Caco-2 (cell line): ENCODE results near the gene GINS2. TPM values are rescaled to one million over a fixed set of nuclear protein-coding genes. Genes with fewer than 3 reads are reported as not detected.

Source experiments
- BruUV-seq: library from RNA; stranded (reverse); fragments of 400-500 nt; replicated peaks from 2 replicates; lab custom pipeline; 2021; lab: Mats Ljungman, UMichigan
- CTCF ChIA-PET: fragments of 300-600 bp; sonication (Branson Sonifier 250); formaldehyde crosslinking; loops from one replicate; lab custom pipeline; 2022; ENCODE audit warnings: antibody characterized with exemption; lab: Charles Lee
- POLR2A ChIA-PET: fragments of 300-600 bp; sonication (Branson Sonifier 250); formaldehyde crosslinking; loops from one replicate; lab custom pipeline; 2022; ENCODE audit warnings: antibody characterized with exemption; lab: Charles Lee
- DNase-seq, 2 experiments: peaks; one replicate each; pipeline versions ENCODE4 v3.0.0 to v3.0.0-alpha.2; 2020 to 2022
- H3K27me3 ChIP-seq: replicated peaks from 2 replicates; pipeline ENCODE4 v1.6.0; 2011; ENCODE audit warnings: low read length; ENCODE audit not compliant: control insufficient read depth, insufficient read depth
- H3K36me3 ChIP-seq: 2 replicates; pipeline ENCODE4 v1.5.1; 2011; ENCODE audit warnings: low read length; ENCODE audit not compliant: control insufficient read depth, insufficient read depth
- H3K4me1 ChIP-seq: fragments of 250-450 bp; sonication (Bioruptor Pico); 2 replicates; pipeline ENCODE4 v1.5.1; 2020; ENCODE audit warnings: mild to moderate bottlenecking
- H3K4me3 ChIP-seq: 2 replicates; pipeline ENCODE4 v1.5.1; 2011; ENCODE audit warnings: low read depth, mild to moderate bottlenecking, control low read depth, low read length
- H3K9me3 ChIP-seq: fragments of 250-450 bp; sonication (Bioruptor Pico); 2 replicates; pipeline ENCODE4 v1.5.1; 2020; ENCODE audit warnings: mild to moderate bottlenecking, moderate library complexity
- H3K27ac Mint-ChIP-seq: one replicate; pipeline ENCODE4 v1.8.0; 2022; ENCODE audit warnings: mixed read lengths; ENCODE audit not compliant: unreplicated experiment
- H3K27me3 Mint-ChIP-seq: one replicate; pipeline ENCODE4 v1.8.0; 2022; ENCODE audit warnings: mixed read lengths; ENCODE audit not compliant: insufficient read depth, unreplicated experiment
- H3K36me3 Mint-ChIP-seq: one replicate; pipeline ENCODE4 v1.8.0; 2022; ENCODE audit warnings: mild to moderate bottlenecking, mixed read lengths; ENCODE audit not compliant: insufficient read depth, unreplicated experiment
- H3K4me1 Mint-ChIP-seq: one replicate; pipeline ENCODE4 v1.8.0; 2022; ENCODE audit warnings: low read depth, mixed read lengths; ENCODE audit not compliant: unreplicated experiment
- H3K4me3 Mint-ChIP-seq: one replicate; pipeline ENCODE4 v1.8.0; 2022; ENCODE audit warnings: mild to moderate bottlenecking, moderate library complexity, mixed read lengths; ENCODE audit not compliant: unreplicated experiment
- H3K9me3 Mint-ChIP-seq: one replicate; pipeline ENCODE4 v1.8.0; 2022; ENCODE audit warnings: mixed read lengths; ENCODE audit not compliant: unreplicated experiment
- intact Hi-C: fragments of 100-400 bp; cut with micrococcal nuclease; formaldehyde crosslinking; loops from one replicate; pipeline ENCODE4 v1.10.0; 2022; ENCODE audit not compliant: unreplicated experiment
- total RNA-seq: library from RNA; stranded (reverse); gene quantifications from 2 replicates; pipeline ENCODE4 v1.2.3, GENCODE V29; 2022
- TF ChIP-seq, protein P1 (sequence below), 2 experiments: fragments of 200-600 bp in 1 of 2; IDR thresholded peaks; 1 replicate in 1 of 2; 2 replicates in 1 of 2; pipeline versions ENCODE4 v1.5.1 to v1.8.0; 2011 to 2022; ENCODE audit warnings: antibody characterized with exemption in 1 of 2, control low read depth in 1 of 2, inconsistent platforms in 1 of 2, low read depth in 1 of 2, low read length in 1 of 2, mild to moderate bottlenecking in 1 of 2, moderate library complexity in 1 of 2; ENCODE audit not compliant: insufficient read depth in 1 of 2, severe bottlenecking in 1 of 2, unreplicated experiment in 1 of 2

Gene GINS2
- total RNA-seq, 1 experiment from 2014 or later = 62.9 TPM

DNA sequence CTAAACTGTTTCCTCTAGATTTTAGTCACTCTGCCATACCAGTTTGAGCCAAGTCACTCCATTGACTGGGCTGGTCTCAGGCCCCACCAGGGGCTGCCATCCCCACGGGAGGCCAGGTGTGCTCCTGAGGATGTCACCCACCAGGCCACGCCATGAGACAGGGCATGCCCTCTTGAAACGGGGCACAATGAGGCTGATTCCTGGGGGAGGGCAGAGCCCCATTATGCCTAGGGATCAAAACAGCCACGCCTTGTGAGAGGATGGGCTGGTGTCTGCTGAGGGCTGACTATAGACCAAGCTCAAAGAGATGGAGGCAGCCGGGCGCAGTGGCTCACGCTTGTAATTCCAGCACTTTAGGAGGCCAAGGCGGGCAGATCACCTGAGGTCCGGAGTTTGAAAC, 21.5 kb downstream of the GINS2 start:
- Histone ChIP-seq H3K4me1 (no peaks in the 10 kb centered on the region), H3K36me3 (peaks cover 29% of the 10 kb centered on the region), H3K27me3 (no peaks in the 10 kb centered on the region), H3K9me3 (no peaks in the 10 kb centered on the region), H3K4me3 (no peak overlapping the region)
- BruUV-seq = no TSS peak
- ChIA-PET POLR2A (no interaction called here), CTCF (interaction anchor here (1.2 kb wide), 1 partner anchor 23 kb away, joined by 3 read pairs; no protein-coding TSS in a partner anchor)
- DNase-seq = no peak
- no peaks in the 10 kb centered on the region for H3K4me1 Mint-ChIP-seq
- H3K36me3 Mint-ChIP-seq = peaks cover 100% of the 10 kb centered on the region
- no peak overlapping the region for H3K4me3 Mint-ChIP-seq
- no peak overlapping the region for H3K27ac Mint-ChIP-seq
- no peaks in the 10 kb centered on the region for H3K27me3 Mint-ChIP-seq
- intact Hi-C loops = no loop called here
- TF ChIP-seq, protein P1, sequence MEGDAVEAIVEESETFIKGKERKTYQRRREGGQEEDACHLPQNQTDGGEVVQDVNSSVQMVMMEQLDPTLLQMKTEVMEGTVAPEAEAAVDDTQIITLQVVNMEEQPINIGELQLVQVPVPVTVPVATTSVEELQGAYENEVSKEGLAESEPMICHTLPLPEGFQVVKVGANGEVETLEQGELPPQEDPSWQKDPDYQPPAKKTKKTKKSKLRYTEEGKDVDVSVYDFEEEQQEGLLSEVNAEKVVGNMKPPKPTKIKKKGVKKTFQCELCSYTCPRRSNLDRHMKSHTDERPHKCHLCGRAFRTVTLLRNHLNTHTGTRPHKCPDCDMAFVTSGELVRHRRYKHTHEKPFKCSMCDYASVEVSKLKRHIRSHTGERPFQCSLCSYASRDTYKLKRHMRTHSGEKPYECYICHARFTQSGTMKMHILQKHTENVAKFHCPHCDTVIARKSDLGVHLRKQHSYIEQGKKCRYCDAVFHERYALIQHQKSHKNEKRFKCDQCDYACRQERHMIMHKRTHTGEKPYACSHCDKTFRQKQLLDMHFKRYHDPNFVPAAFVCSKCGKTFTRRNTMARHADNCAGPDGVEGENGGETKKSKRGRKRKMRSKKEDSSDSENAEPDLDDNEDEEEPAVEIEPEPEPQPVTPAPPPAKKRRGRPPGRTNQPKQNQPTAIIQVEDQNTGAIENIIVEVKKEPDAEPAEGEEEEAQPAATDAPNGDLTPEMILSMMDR (IDR thresholded peaks at IDR 0.05; ENCODE audit: insufficient read depth in 1 of 2, low read depth in 1 of 2, low read length in 1 of 2, severe bottlenecking in 1 of 2, unreplicated experiment in 1 of 2) = no peak
- no peaks in the 10 kb centered on the region for H3K9me3 Mint-ChIP-seq

DNA sequence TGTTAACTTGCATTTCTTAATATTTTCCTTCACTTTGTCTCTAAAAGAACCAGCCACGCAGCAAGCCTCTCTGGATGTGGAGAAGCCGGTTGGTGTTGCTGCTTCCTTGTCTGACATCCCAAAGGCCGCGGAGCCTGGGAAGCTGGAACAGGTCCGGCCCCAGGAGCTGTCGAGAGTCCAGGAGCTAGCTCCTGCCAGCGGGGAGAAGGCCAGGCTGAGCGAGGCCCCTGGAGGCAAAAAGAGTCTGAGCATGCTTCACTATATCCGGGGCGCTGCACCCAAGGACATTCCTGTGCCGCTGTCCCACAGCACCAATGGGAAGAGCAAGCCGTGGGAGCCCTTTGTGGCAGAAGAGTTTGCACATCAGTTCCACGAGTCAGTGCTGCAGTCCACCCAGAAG, 22.8 kb downstream of the GINS2 start:
- H3K27me3 Mint-ChIP-seq = no peaks in the 10 kb centered on the region
- H3K4me1 Mint-ChIP-seq = no peaks in the 10 kb centered on the region
- ChIA-PET CTCF (no interaction called here), POLR2A (no interaction called here)
- H3K4me3 ChIP-seq = no peak overlapping the region
- peaks cover 31% of the 10 kb centered on the region for H3K36me3 ChIP-seq
- H3K9me3 Mint-ChIP-seq = no peaks in the 10 kb centered on the region
- peaks cover 95% of the 10 kb centered on the region for H3K36me3 Mint-ChIP-seq
- no peaks in the 10 kb centered on the region for H3K4me1 ChIP-seq
- TF ChIP-seq, protein P1 (IDR thresholded peaks at IDR 0.05; ENCODE audit: insufficient read depth in 1 of 2, low read depth in 1 of 2, low read length in 1 of 2, severe bottlenecking in 1 of 2, unreplicated experiment in 1 of 2) = no peak
- H3K9me3 ChIP-seq = no peaks in the 10 kb centered on the region
- H3K27me3 ChIP-seq = no peaks in the 10 kb centered on the region
- intact Hi-C loops = no loop called here
- no TSS peak for BruUV-seq
- H3K4me3 Mint-ChIP-seq = no peak overlapping the region
- no peak overlapping the region for H3K27ac Mint-ChIP-seq
- DNase-seq = no peak

DNA sequence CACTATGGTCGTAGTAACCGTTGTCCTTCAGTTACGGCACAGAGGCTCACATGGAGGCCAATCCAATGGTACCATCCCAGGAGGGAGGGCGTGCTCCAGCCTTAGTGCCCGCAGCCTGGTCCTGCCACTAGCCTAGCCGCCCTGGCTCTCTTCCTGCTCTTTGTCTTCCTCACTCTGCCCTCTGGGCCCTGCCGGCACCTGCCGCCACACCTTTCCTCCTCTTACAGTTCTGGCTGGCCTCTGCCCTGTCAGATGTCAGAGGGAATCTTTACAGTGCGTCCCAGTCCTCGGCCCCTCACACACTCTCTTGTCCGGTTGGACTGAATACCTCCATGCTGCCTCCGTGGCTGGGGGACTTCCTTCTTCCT, 23.4 kb downstream of the GINS2 start:
- H3K9me3 ChIP-seq = no peaks in the 10 kb centered on the region
- Mint-ChIP-seq H3K9me3 (no peaks in the 10 kb centered on the region), H3K27me3 (no peaks in the 10 kb centered on the region), H3K36me3 (peaks cover 93% of the 10 kb centered on the region), H3K4me3 (no peak overlapping the region), H3K4me1 (no peaks in the 10 kb centered on the region), H3K27ac (no peak overlapping the region)
- H3K27me3 ChIP-seq = no peaks in the 10 kb centered on the region
- DNase-seq = no peak
- no peaks in the 10 kb centered on the region for H3K4me1 ChIP-seq
- peaks cover 31% of the 10 kb centered on the region for H3K36me3 ChIP-seq
- no peak overlapping the region for H3K4me3 ChIP-seq
- no TSS peak for BruUV-seq
- POLR2A ChIA-PET = no interaction called here
- intact Hi-C loops = no loop called here
- TF ChIP-seq, protein P1 (IDR thresholded peaks at IDR 0.05; ENCODE audit: insufficient read depth in 1 of 2, low read depth in 1 of 2, low read length in 1 of 2, severe bottlenecking in 1 of 2, unreplicated experiment in 1 of 2) = no peak
- CTCF ChIA-PET = no interaction called here
